Stimulated activated CD8-positive, alpha-beta memory T cell treated with anti-CD3 and anti-CD28 coated beads, Interleukin-12 subunit alpha, Interleukin-12 subunit beta, amount 100 ng/mL, for 24 hours (primary cell): ENCODE results near the gene ZSCAN9.

ENCODE experiments used
- DNase-seq: peaks from one replicate; pipeline ENCODE4 v3.0.0-alpha.2; 2020; ENCODE audit errors: extremely low read depth

ZSCAN9 gene

GRCh38 chr6:28266962-28267694 lies 42.1 kb downstream of the ZSCAN9 start, which contains the start of gene ZSCAN26:
Gene ZSCAN26, plus strand, starts transcription at chr6:28267143. Its CDS starts 4,777 bp downstream, at chr6:28271920.
- DNase-seq, result peak; percentile 52

GRCh38 chr6:28267695-28268059 lies 42.6 kb downstream of the ZSCAN9 start:
- no peak for DNase-seq

- DNase-seq, result no peak
These were observed 44.4 kb downstream of the ZSCAN9 start for GRCh38 chr6:28269492-28269891.

- DNase-seq, result no peak
These were observed 49.8 kb downstream of the ZSCAN9 start for GRCh38 chr6:28274888-28275287.

DNA sequence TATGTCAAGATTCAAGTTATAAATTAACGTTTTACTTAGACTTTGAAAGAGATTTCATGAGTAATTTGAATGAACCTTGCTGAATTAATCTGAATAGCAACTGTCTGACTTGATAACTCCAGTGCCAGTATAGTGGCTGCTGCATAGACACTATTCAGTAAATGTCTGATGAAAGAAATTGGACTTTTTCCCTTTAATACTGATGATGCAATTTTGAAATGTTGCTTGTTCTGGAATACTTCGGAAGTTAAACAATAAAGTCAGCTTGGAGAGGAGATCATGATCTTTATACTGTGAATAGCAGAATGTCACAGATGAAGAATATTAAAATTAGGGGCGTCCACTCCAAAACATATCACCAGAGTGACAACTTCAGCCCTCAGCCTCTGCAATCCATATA lies 52.7 kb downstream of the ZSCAN9 start:
- DNase-seq, result no peak

GRCh38 chr6:28280595-28281287 lies 55.7 kb downstream of the ZSCAN9 start:
- DNase-seq, result no peak

GRCh38 chr6:28281288-28282064 lies 56.4 kb downstream of the ZSCAN9 start, which contains the start of gene PGBD1:
Gene PGBD1, plus strand, starts transcription at chr6:28281572. Its CDS starts 2,242 bp downstream, at chr6:28283814.
- peak; percentile 28 for DNase-seq

DNA sequence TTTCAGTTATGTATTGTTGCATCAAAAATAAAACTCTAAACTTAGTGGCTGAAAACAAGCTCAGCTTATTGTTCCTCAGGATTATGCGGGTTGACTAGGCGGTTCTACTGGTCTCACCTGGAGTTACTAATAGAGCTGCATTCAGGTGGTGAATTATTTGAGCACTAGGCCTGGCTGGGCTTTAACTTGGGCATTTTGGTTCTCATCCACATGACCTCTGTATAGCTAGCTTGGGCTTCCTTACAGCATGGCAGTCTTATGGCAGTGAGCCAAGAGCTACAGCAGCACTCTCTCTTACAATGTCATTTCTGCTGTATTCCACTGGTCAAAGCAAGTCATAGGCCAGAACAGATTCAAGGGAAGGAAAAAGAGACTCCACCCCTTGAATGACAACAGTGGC lies 57.9 kb downstream of the ZSCAN9 start:
- no peak for DNase-seq
